ENCODE measurements around the gene BDKRB2. TPM values are rescaled to one million over a fixed set of nuclear protein-coding genes. Genes with fewer than 3 reads are reported as not detected.

The BDKRB2 gene
- total and polyA plus RNA-seq, 2 experiments from 2014 or later, result 0.14 to 0.21 TPM

DNA sequence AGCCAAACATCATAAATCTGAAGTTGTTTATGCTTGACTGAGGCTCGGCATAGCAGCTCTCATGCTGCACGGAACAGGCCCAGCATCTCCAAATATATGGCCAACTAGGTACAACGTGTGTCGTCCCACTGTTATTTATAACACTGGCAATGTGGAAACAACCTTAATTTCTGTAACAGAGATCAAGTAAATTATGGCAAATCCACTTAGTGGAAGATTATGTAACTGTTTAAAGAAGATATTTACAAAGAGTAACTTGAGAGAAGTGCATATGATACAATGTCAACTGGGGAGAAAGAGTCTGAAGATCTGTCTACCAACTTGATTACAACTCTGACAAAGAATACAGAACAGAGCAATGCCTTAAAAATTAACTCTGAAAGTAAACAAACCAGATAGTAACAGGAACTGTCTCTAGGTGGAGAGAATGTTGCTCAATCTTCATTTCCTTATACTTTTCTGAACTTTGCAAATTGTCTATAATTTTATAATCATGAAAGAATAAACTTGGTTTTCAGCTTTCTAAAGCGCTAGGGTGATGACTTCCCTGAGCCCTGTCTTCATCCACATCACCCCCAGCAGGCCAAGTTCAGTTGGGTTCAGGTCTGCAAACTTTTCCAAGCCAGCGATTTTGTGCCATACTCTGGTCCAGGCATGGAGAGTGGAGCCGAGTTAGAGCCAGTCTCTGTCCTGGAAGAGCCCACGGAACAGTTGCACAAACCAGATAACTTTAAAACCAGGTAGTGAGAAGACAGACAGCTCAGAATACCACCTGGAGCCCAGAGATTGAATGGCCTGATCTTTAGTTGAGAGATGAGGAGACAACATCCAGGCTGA is 44.3 kb upstream of the BDKRB2 start (continued):
- TF ChIP-seq POLR2AphosphoS5 (IDR thresholded peaks at IDR 0.05; ENCODE audit: low read depth) (no peak), JUNB (IDR thresholded peaks at IDR 0.05; ENCODE audit: unreplicated experiment) (no peak), STAT1 (IDR thresholded peaks at IDR 0.05; ENCODE audit: unreplicated experiment) (no peak), NANOG (IDR thresholded peaks at IDR 0.05; ENCODE audit: borderline replicate concordance) (no peak), ZNF331 (CRISPR knock-in tag; IDR thresholded peaks at IDR 0.05; ENCODE audit: low read depth) (no peak)
- TF ChIP-seq, protein P1, sequence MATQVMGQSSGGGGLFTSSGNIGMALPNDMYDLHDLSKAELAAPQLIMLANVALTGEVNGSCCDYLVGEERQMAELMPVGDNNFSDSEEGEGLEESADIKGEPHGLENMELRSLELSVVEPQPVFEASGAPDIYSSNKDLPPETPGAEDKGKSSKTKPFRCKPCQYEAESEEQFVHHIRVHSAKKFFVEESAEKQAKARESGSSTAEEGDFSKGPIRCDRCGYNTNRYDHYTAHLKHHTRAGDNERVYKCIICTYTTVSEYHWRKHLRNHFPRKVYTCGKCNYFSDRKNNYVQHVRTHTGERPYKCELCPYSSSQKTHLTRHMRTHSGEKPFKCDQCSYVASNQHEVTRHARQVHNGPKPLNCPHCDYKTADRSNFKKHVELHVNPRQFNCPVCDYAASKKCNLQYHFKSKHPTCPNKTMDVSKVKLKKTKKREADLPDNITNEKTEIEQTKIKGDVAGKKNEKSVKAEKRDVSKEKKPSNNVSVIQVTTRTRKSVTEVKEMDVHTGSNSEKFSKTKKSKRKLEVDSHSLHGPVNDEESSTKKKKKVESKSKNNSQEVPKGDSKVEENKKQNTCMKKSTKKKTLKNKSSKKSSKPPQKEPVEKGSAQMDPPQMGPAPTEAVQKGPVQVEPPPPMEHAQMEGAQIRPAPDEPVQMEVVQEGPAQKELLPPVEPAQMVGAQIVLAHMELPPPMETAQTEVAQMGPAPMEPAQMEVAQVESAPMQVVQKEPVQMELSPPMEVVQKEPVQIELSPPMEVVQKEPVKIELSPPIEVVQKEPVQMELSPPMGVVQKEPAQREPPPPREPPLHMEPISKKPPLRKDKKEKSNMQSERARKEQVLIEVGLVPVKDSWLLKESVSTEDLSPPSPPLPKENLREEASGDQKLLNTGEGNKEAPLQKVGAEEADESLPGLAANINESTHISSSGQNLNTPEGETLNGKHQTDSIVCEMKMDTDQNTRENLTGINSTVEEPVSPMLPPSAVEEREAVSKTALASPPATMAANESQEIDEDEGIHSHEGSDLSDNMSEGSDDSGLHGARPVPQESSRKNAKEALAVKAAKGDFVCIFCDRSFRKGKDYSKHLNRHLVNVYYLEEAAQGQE (IDR thresholded peaks at IDR 0.05; ENCODE audit: unreplicated experiment), result no peak
- TF ChIP-seq, protein P2, sequence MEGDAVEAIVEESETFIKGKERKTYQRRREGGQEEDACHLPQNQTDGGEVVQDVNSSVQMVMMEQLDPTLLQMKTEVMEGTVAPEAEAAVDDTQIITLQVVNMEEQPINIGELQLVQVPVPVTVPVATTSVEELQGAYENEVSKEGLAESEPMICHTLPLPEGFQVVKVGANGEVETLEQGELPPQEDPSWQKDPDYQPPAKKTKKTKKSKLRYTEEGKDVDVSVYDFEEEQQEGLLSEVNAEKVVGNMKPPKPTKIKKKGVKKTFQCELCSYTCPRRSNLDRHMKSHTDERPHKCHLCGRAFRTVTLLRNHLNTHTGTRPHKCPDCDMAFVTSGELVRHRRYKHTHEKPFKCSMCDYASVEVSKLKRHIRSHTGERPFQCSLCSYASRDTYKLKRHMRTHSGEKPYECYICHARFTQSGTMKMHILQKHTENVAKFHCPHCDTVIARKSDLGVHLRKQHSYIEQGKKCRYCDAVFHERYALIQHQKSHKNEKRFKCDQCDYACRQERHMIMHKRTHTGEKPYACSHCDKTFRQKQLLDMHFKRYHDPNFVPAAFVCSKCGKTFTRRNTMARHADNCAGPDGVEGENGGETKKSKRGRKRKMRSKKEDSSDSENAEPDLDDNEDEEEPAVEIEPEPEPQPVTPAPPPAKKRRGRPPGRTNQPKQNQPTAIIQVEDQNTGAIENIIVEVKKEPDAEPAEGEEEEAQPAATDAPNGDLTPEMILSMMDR (conservative IDR thresholded peaks at IDR 0.05; ENCODE audit: low read depth in 2 of 2), result no peak

DNA sequence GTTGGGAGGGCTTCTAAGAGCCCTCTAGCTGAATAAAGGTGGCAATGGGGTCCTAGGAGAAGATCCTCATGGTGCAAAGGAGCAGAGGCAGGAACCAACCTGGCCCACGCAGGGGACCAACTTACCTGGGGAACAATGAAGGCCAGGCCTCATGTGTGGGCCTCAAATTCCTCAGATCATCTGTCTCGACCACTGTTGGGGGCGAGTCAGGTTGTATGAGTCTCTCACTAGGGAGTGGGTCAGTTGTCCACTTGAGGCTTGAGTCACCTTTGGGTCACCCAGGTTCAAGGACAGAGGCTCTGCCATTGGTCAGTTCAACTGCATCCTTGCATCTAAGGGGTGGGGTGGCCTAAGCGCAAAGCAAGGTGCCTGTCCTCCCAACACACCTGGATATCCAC is 43.7 kb upstream of the BDKRB2 start:
- H3K4me1 Mint-ChIP-seq, result no peaks in the 10 kb centered on the region
- no peaks in the 10 kb centered on the region for H3K36me3 Mint-ChIP-seq (ENCODE audit: low read depth)
- Histone ChIP-seq H3K4me3 (no peak overlapping the region), H3K27ac (ENCODE audit: low read depth) (no peak overlapping the region), H3K9me2 (ENCODE audit: insufficient read depth) (no peaks in the 10 kb centered on the region), H4K20me1 (replicated peaks; ENCODE audit: insufficient read depth) (no peaks in the 10 kb centered on the region), H3K36me3 (ENCODE audit: insufficient read depth) (no peaks in the 10 kb centered on the region), H3K4me2 (no peak overlapping the region), H3K27me3 (ENCODE audit: insufficient read depth) (no peaks in the 10 kb centered on the region), H3K79me2 (replicated peaks; ENCODE audit: insufficient read depth) (no peaks in the 10 kb centered on the region), H3F3A (replicated peaks; ENCODE audit: low read depth) (no peaks in the 10 kb centered on the region), H3K4me1 (ENCODE audit: insufficient read depth) (no peaks in the 10 kb centered on the region), H2AFZ (no peak overlapping the region)
- ATAC-seq (no peak), DNase-seq (ENCODE audit: low spot score) (no peak)
- no peak overlapping the region for H3K27ac Mint-ChIP-seq
- H3K4me3 Mint-ChIP-seq, result no peak overlapping the region
- no peaks in the 10 kb centered on the region; the same call in 2 of the 3 replicates for H3K9me3 Mint-ChIP-seq
- peaks cover 6% of the 10 kb centered on the region for H3K27me3 Mint-ChIP-seq (ENCODE audit: insufficient read depth, low read depth, poor library complexity)
- no peak for TF ChIP-seq JUNB (IDR thresholded peaks at IDR 0.05; ENCODE audit: unreplicated experiment)
- TF ChIP-seq NANOG (IDR thresholded peaks at IDR 0.05; ENCODE audit: borderline replicate concordance), result no peak
- TF ChIP-seq POLR2AphosphoS5 (IDR thresholded peaks at IDR 0.05; ENCODE audit: low read depth), result no peak
- TF ChIP-seq, protein P3, sequence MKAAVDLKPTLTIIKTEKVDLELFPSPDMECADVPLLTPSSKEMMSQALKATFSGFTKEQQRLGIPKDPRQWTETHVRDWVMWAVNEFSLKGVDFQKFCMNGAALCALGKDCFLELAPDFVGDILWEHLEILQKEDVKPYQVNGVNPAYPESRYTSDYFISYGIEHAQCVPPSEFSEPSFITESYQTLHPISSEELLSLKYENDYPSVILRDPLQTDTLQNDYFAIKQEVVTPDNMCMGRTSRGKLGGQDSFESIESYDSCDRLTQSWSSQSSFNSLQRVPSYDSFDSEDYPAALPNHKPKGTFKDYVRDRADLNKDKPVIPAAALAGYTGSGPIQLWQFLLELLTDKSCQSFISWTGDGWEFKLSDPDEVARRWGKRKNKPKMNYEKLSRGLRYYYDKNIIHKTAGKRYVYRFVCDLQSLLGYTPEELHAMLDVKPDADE (IDR thresholded peaks at IDR 0.05), result no peak
- TF ChIP-seq, protein P4, sequence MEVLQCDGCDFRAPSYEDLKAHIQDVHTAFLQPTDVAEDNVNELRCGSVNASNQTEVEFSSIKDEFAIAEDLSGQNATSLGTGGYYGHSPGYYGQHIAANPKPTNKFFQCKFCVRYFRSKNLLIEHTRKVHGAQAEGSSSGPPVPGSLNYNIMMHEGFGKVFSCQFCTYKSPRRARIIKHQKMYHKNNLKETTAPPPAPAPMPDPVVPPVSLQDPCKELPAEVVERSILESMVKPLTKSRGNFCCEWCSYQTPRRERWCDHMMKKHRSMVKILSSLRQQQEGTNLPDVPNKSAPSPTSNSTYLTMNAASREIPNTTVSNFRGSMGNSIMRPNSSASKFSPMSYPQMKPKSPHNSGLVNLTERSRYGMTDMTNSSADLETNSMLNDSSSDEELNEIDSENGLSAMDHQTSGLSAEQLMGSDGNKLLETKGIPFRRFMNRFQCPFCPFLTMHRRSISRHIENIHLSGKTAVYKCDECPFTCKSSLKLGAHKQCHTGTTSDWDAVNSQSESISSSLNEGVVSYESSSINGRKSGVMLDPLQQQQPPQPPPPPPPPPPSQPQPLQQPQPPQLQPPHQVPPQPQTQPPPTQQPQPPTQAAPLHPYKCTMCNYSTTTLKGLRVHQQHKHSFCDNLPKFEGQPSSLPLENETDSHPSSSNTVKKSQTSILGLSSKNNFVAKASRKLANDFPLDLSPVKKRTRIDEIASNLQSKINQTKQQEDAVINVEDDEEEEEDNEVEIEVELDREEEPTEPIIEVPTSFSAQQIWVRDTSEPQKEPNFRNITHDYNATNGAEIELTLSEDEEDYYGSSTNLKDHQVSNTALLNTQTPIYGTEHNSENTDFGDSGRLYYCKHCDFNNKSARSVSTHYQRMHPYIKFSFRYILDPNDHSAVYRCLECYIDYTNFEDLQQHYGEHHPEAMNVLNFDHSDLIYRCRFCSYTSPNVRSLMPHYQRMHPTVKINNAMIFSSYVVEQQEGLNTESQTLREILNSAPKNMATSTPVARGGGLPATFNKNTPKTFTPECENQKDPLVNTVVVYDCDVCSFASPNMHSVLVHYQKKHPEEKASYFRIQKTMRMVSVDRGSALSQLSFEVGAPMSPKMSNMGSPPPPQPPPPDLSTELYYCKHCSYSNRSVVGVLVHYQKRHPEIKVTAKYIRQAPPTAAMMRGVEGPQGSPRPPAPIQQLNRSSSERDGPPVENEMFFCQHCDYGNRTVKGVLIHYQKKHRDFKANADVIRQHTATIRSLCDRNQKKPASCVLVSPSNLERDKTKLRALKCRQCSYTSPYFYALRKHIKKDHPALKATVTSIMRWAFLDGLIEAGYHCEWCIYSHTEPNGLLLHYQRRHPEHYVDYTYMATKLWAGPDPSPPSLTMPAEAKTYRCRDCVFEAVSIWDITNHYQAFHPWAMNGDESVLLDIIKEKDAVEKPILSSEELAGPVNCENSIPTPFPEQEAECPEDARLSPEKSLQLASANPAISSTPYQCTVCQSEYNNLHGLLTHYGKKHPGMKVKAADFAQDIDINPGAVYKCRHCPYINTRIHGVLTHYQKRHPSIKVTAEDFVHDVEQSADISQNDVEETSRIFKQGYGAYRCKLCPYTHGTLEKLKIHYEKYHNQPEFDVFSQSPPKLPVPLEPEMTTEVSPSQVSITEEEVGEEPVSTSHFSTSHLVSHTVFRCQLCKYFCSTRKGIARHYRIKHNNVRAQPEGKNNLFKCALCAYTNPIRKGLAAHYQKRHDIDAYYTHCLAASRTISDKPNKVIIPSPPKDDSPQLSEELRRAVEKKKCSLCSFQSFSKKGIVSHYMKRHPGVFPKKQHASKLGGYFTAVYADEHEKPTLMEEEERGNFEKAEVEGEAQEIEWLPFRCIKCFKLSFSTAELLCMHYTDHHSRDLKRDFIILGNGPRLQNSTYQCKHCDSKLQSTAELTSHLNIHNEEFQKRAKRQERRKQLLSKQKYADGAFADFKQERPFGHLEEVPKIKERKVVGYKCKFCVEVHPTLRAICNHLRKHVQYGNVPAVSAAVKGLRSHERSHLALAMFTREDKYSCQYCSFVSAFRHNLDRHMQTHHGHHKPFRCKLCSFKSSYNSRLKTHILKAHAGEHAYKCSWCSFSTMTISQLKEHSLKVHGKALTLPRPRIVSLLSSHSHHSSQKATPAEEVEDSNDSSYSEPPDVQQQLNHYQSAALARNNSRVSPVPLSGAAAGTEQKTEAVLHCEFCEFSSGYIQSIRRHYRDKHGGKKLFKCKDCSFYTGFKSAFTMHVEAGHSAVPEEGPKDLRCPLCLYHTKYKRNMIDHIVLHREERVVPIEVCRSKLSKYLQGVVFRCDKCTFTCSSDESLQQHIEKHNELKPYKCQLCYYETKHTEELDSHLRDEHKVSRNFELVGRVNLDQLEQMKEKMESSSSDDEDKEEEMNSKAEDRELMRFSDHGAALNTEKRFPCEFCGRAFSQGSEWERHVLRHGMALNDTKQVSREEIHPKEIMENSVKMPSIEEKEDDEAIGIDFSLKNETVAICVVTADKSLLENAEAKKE (CRISPR knock-in tag; IDR thresholded peaks at IDR 0.05), result no peak
- TF ChIP-seq EZH2 (IDR thresholded peaks at IDR 0.05; ENCODE audit: low read depth, unreplicated experiment), result no peak

Measured in GM23338 (cell line).